Right lobe of liver (tissue), 6 donors: Measurements from ENCODE around the gene SYNDIG1L. TPM values are rescaled to one million over a fixed set of nuclear protein-coding genes. Genes with fewer than 3 reads are reported as not detected.

Experiments
- ATAC-seq, 4 donors: fragments of 200-7000 bp; cut with Tn5 transposase; one replicate each; pipeline ENCODE4 v1.9.1; 2020; ENCODE audit warnings: mild to moderate bottlenecking in 4 of 4, moderate library complexity in 4 of 4
- DNase-seq, 3 donors: peaks; one replicate each; pipeline ENCODE4 v3.0.0-alpha.2; 2020
- H3K27ac ChIP-seq, 3 donors: fragments of 200-600 bp; one replicate each; pipeline ENCODE4 v1.8.0; 2022
- H3K27me3 ChIP-seq, 2 donors: fragments of 200-600 bp; one replicate each; pipeline ENCODE4 v1.8.0; 2022
- H3K36me3 ChIP-seq, 4 donors: fragments of 200-600 bp; sonication (generic) in 1 of 4; one replicate each; pipeline versions ENCODE4 v1.5.1 to v1.8.0; 2017 to 2022; ENCODE audit warnings: control low read depth in 1 of 4
- H3K4me1 ChIP-seq, 4 donors: fragments of 200-600 bp; sonication (generic) in 1 of 4; one replicate each; pipeline versions ENCODE4 v1.5.1 to v1.8.0; 2017 to 2022; ENCODE audit warnings: control low read depth in 1 of 4
- H3K4me3 ChIP-seq, 3 donors: fragments of 200-600 bp; one replicate each; pipeline ENCODE4 v1.8.0; 2022
- H3K9me3 ChIP-seq, 4 donors: fragments of 200-600 bp; sonication (generic) in 1 of 4; one replicate each; pipeline versions ENCODE4 v1.5.1 to v1.8.0; 2017 to 2022; ENCODE audit warnings: control low read depth in 1 of 4
- POLR2A ChIP-seq: fragments of 450-650 bp; IDR thresholded peaks from one replicate; pipeline ENCODE4 v1.6.1; 2017; ENCODE audit warnings: antibody characterized with exemption, mild to moderate bottlenecking
- WGBS: methylation state at CpG from one replicate; pipeline ENCODE4 v1.1.6; 2018; ENCODE audit warnings: low coverage, low lambda C conversion rate; ENCODE audit not compliant: insufficient coverage; ENCODE audit errors: missing lambda C conversion rate; 5-methylcytosine and 5-hydroxymethylcytosine counted together
- intact Hi-C, 2 donors: fragments of 100-400 bp; cut with DNase I; formaldehyde crosslinking; loops; one replicate each; pipeline versions ENCODE4 v1.11.2 to v1.14.1; 2022
- total RNA-seq, 6 experiments: library from RNA; depleted of rRNA in 2 of 6; stranded (reverse); fragments of >200 nt in 2 of 6; fragmentation: NEBNext Ultra II Directional in 3 of 6; extraction: Animal tissue kit (Norgen Biotek cat#: 25700) in 3 of 6; gene quantifications; one replicate each; pipeline versions ENCODE4 v1.1.0 to v1.2.4, GENCODE V29; 2016 to 2023
- TF ChIP-seq, protein P1 (sequence below), 4 donors: fragments of 200-600 bp in 3 of 4; fragments of 450-650 bp in 1 of 4; IDR thresholded peaks; one replicate each; pipeline versions ENCODE4 v1.5.1 to v1.8.0; 2016 to 2022; ENCODE audit warnings: antibody characterized with exemption in 4 of 4, mild to moderate bottlenecking in 2 of 4
- donor health status: DM: no; HTN: yes; CAD: no.
- donor health status: DM: no; HTN: no; CAD: no.
- donor health status: DM: no; HTN: no; CAD: no.
- donor health status: DM: no; HTN: yes; CAD: no.
- donor health status: DM: no; HTN: yes; CAD: no.

SYNDIG1L gene
- total RNA-seq, 6 experiments from 2014 or later = not detected

DNA sequence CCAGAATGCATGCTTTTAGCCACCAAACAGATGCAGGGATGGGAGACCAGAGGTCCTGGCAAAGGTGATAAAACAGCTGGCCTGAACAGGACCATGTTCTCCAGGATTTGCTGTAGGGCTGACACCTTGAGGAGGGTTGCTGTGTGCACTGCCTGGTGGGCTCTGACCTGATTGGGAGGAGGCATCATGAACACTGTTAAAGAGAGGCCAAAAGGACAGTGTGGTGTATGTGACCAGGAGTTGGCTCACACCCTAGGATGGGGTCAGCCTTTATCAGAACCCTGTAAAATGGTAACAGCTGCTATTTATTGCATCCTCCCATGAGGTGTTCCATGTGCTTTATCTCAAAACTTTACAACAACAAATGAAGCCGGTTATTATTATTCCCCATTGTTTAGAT, 8.8 kb downstream of the SYNDIG1L start:
- DNase-seq (no peak), ATAC-seq (no peak)
- H3K27me3 ChIP-seq = no peaks in the 10 kb centered on the region
- TF ChIP-seq, protein P1, sequence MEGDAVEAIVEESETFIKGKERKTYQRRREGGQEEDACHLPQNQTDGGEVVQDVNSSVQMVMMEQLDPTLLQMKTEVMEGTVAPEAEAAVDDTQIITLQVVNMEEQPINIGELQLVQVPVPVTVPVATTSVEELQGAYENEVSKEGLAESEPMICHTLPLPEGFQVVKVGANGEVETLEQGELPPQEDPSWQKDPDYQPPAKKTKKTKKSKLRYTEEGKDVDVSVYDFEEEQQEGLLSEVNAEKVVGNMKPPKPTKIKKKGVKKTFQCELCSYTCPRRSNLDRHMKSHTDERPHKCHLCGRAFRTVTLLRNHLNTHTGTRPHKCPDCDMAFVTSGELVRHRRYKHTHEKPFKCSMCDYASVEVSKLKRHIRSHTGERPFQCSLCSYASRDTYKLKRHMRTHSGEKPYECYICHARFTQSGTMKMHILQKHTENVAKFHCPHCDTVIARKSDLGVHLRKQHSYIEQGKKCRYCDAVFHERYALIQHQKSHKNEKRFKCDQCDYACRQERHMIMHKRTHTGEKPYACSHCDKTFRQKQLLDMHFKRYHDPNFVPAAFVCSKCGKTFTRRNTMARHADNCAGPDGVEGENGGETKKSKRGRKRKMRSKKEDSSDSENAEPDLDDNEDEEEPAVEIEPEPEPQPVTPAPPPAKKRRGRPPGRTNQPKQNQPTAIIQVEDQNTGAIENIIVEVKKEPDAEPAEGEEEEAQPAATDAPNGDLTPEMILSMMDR (IDR thresholded peaks at IDR 0.05) = no peak
- no peak for TF ChIP-seq POLR2A
- H3K9me3 ChIP-seq = no peaks in the 10 kb centered on the region
- WGBS = 54% methylated on average over 1 of the region's 1 CpG
- no peak overlapping the region for H3K27ac ChIP-seq
- H3K4me1 ChIP-seq = no peaks in the 10 kb centered on the region
- intact Hi-C loops = no loop called here
- no peak overlapping the region for H3K4me3 ChIP-seq
- no peaks in the 10 kb centered on the region for H3K36me3 ChIP-seq

DNA sequence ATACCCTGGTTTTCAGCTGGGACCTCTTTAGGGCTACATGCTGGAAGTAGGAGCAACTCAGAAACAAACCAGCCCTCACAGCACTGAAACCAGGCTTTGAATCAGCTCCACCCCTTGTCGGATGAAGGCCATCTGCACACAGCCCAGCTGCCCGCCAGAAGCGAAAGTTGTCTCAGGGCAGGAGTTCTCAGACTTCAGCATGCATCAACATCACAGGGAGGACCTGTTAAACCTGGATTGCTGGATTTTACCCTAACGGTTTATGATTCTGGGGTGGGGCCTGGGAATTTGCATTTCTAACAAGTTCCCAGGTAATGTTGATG, 10.9 kb downstream of the SYNDIG1L start:
- Histone ChIP-seq H3K4me1 (no peaks in the 10 kb centered on the region), H3K27me3 (no peaks in the 10 kb centered on the region), H3K27ac (no peak overlapping the region), H3K36me3 (no peaks in the 10 kb centered on the region), H3K4me3 (no peak overlapping the region), H3K9me3 (no peaks in the 10 kb centered on the region)
- intact Hi-C loops = no loop called here
- DNase-seq = no peak
- no peak for TF ChIP-seq POLR2A
- TF ChIP-seq, protein P1 (IDR thresholded peaks at IDR 0.05) = no peak
- ATAC-seq = no peak
- WGBS = 50% methylated on average over 2 of the region's 4 CpGs

DNA sequence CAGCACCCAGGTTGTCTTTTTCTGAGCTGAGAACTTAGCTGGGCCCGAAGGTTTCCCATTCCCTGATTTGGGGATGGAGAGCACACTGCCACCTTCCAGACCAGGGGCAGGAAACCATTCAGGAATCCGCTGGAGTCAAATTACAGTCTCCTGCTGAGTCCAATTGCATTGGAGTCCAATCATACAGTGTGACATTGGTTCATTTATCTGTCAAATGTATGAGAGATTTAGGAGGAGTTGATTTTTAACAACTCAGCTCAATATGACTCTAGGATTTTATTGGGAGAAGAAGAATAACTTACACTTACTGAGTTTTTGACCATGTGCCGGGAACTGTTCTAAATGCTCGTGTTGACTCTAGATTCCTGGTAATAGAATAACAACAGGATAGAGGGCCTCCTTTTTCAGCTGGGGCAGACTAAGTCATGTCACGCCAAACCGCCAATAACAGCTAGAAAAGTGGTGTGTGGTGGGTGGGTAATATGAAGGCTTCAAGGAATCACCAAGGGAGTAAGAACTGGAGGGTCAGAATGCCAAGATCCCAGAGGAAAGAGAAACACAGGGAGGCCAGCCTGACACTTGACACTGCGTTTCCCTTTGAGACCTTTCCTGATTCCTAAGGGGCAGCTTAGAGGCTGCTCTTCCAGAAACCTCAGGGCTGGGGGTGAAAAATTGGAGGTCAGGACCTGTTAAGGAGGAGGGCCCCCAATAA, 11.5 kb downstream of the SYNDIG1L start:
- DNase-seq (no peak), ATAC-seq (no peak)
- TF ChIP-seq, protein P1 (IDR thresholded peaks at IDR 0.05) = no peak
- TF ChIP-seq POLR2A = no peak
- no peaks in the 10 kb centered on the region for H3K9me3 ChIP-seq
- WGBS = 54% methylated on average over 7 of the region's 7 CpGs
- H3K27me3 ChIP-seq = no peaks in the 10 kb centered on the region
- H3K4me1 ChIP-seq = no peaks in the 10 kb centered on the region
- H3K36me3 ChIP-seq = no peaks in the 10 kb centered on the region
- no peak overlapping the region for H3K27ac ChIP-seq
- intact Hi-C loops = no loop called here
- no peak overlapping the region for H3K4me3 ChIP-seq

DNA sequence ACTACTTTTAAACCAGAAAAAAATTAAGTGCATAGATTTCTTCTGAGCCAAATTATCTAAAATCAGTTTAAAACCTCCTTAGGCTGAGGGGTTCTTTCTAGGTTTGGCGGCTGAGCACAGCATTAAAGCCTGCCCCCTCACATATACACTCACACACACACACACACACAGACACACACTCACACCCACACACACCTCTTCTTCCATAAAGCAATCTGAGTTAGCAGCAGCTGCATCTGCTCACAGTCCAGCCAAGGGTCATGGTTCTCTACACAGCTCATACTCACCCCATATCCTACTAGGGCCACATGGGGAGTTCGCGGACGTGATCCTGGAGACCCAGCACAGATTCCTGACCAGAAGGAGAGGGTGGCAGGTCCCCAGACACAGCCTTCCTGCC, 12.4 kb downstream of the SYNDIG1L start:
- TF ChIP-seq, protein P1 (IDR thresholded peaks at IDR 0.05) = no peak
- no peak for TF ChIP-seq POLR2A
- Histone ChIP-seq H3K4me1 (no peaks in the 10 kb centered on the region), H3K27me3 (no peaks in the 10 kb centered on the region), H3K27ac (no peak overlapping the region), H3K9me3 (no peaks in the 10 kb centered on the region), H3K4me3 (no peak overlapping the region), H3K36me3 (no peaks in the 10 kb centered on the region)
- intact Hi-C loops = no loop called here
- ATAC-seq = no peak
- WGBS = 100% methylated on average over 1 of the region's 4 CpGs
- DNase-seq = no peak

DNA sequence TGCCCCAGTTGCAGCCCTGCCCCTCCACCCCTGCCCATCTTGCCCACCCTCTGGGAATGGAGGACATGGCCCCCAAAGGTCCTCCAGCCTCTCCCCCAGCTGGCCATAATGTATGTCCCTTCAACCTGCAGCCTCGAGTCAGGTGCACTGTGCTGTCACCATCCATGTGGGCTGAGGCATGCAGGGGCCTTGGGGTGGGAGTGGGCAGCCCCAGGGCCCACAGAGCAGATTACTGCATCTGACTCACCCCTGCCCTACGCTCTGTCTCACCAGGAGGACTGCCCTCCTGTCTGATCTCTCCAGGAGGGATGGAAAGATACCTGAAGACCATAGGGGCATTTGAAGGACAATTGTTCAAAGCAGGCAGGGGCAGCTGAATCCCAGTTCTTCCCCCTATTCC, 13.3 kb downstream of the SYNDIG1L start:
- H3K9me3 ChIP-seq = no peaks in the 10 kb centered on the region
- ATAC-seq (no peak), DNase-seq (no peak)
- H3K27me3 ChIP-seq = no peaks in the 10 kb centered on the region
- intact Hi-C loops = no loop called here
- TF ChIP-seq POLR2A = no peak
- TF ChIP-seq, protein P1 (IDR thresholded peaks at IDR 0.05) = no peak
- H3K27ac ChIP-seq = no peak overlapping the region
- no CpG with 5 or more reads among the region's 2 CpGs for WGBS
- H3K36me3 ChIP-seq = no peaks in the 10 kb centered on the region
- H3K4me3 ChIP-seq = no peak overlapping the region
- H3K4me1 ChIP-seq = no peaks in the 10 kb centered on the region
